Measurements from ENCODE around the gene ZNF709. TPM values are rescaled to one million over a fixed set of nuclear protein-coding genes. Genes with fewer than 3 reads are reported as not detected.

ZNF709 gene
- total RNA-seq, result 1 to 10 TPM; 1.7 to 2.9 (median 2.3) TPM

GRCh38 chr19:12484371-12485051 is at the start of gene ZNF709:
Gene ZNF709 (minus strand): TSS chr19:12484816. CDS start chr19:12484657, 159 bp downstream.
- peaks cover 12 to 30% (median 16%) of the 10 kb centered on the region in 4 donors for H3K4me1 ChIP-seq
- no peaks in the 10 kb centered on the region for H3K36me3 ChIP-seq
- H3K9me3 ChIP-seq, result no peaks in the 10 kb centered on the region
- peak within 1 kb of the TSS; percentile 77 to 82 (median 82) for H3K27ac ChIP-seq (replicated peaks in 1 of 4)
- peak within 1 kb of the TSS; percentile 77 to 94 (median 86) for H3K4me3 ChIP-seq
- peak; percentile 97 for DNase-seq (ENCODE audit: extremely low spot score)
- under 1% methylated on average over 40 of the region's 53 CpGs for WGBS
- H3K27me3 ChIP-seq, result no peaks in the 10 kb centered on the region
- TF ChIP-seq CTCF (IDR thresholded peaks at IDR 0.05), result no peak
- peak; percentile 79 to 83 for TF ChIP-seq POLR2AphosphoS5 (IDR thresholded peaks at IDR 0.05)
- intact Hi-C loops (cut with DNase I), result no loop called here

- H3K4me1 ChIP-seq, result no peaks in the 10 kb centered on the region
- 94% methylated on average over 8 of the region's 8 CpGs for WGBS
- H3K27me3 ChIP-seq, result no peaks in the 10 kb centered on the region
- peaks cover 51 to 85% (median 77%) of the 10 kb centered on the region in 4 donors for H3K36me3 ChIP-seq
- peaks cover 21 to 97% (median 89%) of the 10 kb centered on the region in 4 donors for H3K9me3 ChIP-seq
- H3K27ac ChIP-seq (replicated peaks in 1 of 4), result no peak overlapping the region
- no peak for DNase-seq (ENCODE audit: extremely low spot score)
- intact Hi-C loops (cut with DNase I), result no loop called here
- TF ChIP-seq POLR2A (IDR thresholded peaks at IDR 0.05; ENCODE audit: low read depth) (no peak), POLR2AphosphoS5 (IDR thresholded peaks at IDR 0.05) (peak in 1 of 2 donors; percentile 16)
- H3K4me3 ChIP-seq, result no peak overlapping the region
Observed at GRCh38 chr19:12527034-12527836, 42.6 kb upstream of the ZNF709 start.

- no peaks in the 10 kb centered on the region for H3K4me1 ChIP-seq
- H3K27ac ChIP-seq (replicated peaks in 1 of 4), result no peak overlapping the region
- no peaks in the 10 kb centered on the region for H3K27me3 ChIP-seq
- H3K36me3 ChIP-seq, result peaks cover 51 to 82% (median 74%) of the 10 kb centered on the region in 4 donors
- no peak for TF ChIP-seq POLR2A (IDR thresholded peaks at IDR 0.05; ENCODE audit: low read depth)
- TF ChIP-seq EP300 (IDR thresholded peaks at IDR 0.05), result no peak
- no peak for TF ChIP-seq CTCF (IDR thresholded peaks at IDR 0.05)
- TF ChIP-seq POLR2AphosphoS5 (IDR thresholded peaks at IDR 0.05), result no peak
- 97% methylated on average over 4 of the region's 4 CpGs for WGBS
- peaks cover 21 to 99% (median 92%) of the 10 kb centered on the region in 4 donors for H3K9me3 ChIP-seq
- no peak for DNase-seq (ENCODE audit: extremely low spot score)
- intact Hi-C loops (cut with DNase I), result no loop called here
- H3K4me3 ChIP-seq, result no peak overlapping the region
Observed at GRCh38 chr19:12526542-12526941, 41.9 kb upstream of the ZNF709 start.

GRCh38 chr19:12521996-12522395 is 37.4 kb upstream of the ZNF709 start:
- peaks cover 10 to 69% (median 56%) of the 10 kb centered on the region in 4 donors for H3K9me3 ChIP-seq
- DNase-seq (ENCODE audit: extremely low spot score), result no peak
- H3K4me3 ChIP-seq, result no peak overlapping the region
- 65% methylated on average over 6 of the region's 6 CpGs for WGBS
- H3K36me3 ChIP-seq, result peaks cover 13 to 36% (median 33%) of the 10 kb centered on the region in 4 donors
- intact Hi-C loops (cut with DNase I), result no loop called here
- H3K4me1 ChIP-seq, result no peaks in the 10 kb centered on the region
- TF ChIP-seq CTCF (IDR thresholded peaks at IDR 0.05) (peak in 2 of 3 experiments; percentile 15 to 37), POLR2AphosphoS5 (IDR thresholded peaks at IDR 0.05) (no peak)
- no peak overlapping the region for H3K27ac ChIP-seq (replicated peaks in 1 of 4)
- H3K27me3 ChIP-seq, result no peaks in the 10 kb centered on the region

- Histone ChIP-seq H3K4me3 (peak overlapping the region; percentile 40 to 50 (median 45)), H3K4me1 (peaks cover 0 to 18% (median 14%) of the 10 kb centered on the region in 4 donors), H3K9me3 (no peaks in the 10 kb centered on the region), H3K27ac (replicated peaks in 1 of 4) (peak overlapping the region in 1 of 4 donors; percentile 19), H3K36me3 (no peaks in the 10 kb centered on the region), H3K27me3 (no peaks in the 10 kb centered on the region)
- TF ChIP-seq POLR2AphosphoS5 (IDR thresholded peaks at IDR 0.05) (peak in 1 of 2 donors; percentile 44), CTCF (IDR thresholded peaks at IDR 0.05) (peak; percentile 19 to 39 (median 33)), POLR2A (IDR thresholded peaks at IDR 0.05; ENCODE audit: low read depth) (no peak)
- intact Hi-C loops (cut with DNase I), result no loop called here
- DNase-seq (ENCODE audit: extremely low spot score), result no peak
- 25% methylated on average over 12 of the region's 35 CpGs for WGBS
Observed at GRCh38 chr19:12513531-12514061, 29.0 kb upstream of the ZNF709 start.
